ENCODE data around the gene LRP5.
A peak's percentile ranks its signal among the peaks of the same experiment; 100 is the strongest.
"Not testable (repeated sequence)": the region's sequence is repeated elsewhere in the genome, so short reads cannot be mapped to it uniquely, and the experiment has no call there.

Gene LRP5

GRCh38 chr11:68446046-68446725, 133.8 kb downstream of the LRP5 start:
- DNase-seq: no peak

- DNase-seq: peak; percentile 85
Measured at GRCh38 chr11:68447015-68447801, 134.8 kb downstream of the LRP5 start.

- not testable (repeated sequence) for DNase-seq
Measured at GRCh38 chr11:68447914-68448313, 135.5 kb downstream of the LRP5 start.

GRCh38 chr11:68448604-68449011, 136.2 kb downstream of the LRP5 start:
- DNase-seq: no peak

- DNase-seq: no peak
Measured at GRCh38 chr11:68449951-68450350, 137.6 kb downstream of the LRP5 start.

- no peak for DNase-seq
Measured at GRCh38 chr11:68450711-68451110, 138.3 kb downstream of the LRP5 start.

GRCh38 chr11:68454767-68455166, 142.4 kb downstream of the LRP5 start:
- no peak for DNase-seq

- DNase-seq: no peak
Measured at GRCh38 chr11:68455485-68455884, 143.1 kb downstream of the LRP5 start.

GRCh38 chr11:68457216-68457897, 145.0 kb downstream of the LRP5 start:
- no peak for DNase-seq

GRCh38 chr11:68457898-68458249, 145.5 kb downstream of the LRP5 start:
- no peak for DNase-seq

GRCh38 chr11:68458340-68458739, 145.9 kb downstream of the LRP5 start:
- DNase-seq: not testable (repeated sequence)

- peak; percentile 96 for DNase-seq
Measured at GRCh38 chr11:68459886-68460740, 147.7 kb downstream of the LRP5 start.

GRCh38 chr11:68460741-68461574, 148.6 kb downstream of the LRP5 start, which contains the start of gene PPP6R3:
TSS of gene PPP6R3 (plus strand) at chr11:68460752. CDS start at chr11:68537665, 76,913 bp downstream.
- no peak for DNase-seq

- DNase-seq: no peak
Measured at GRCh38 chr11:68461575-68461917, 149.2 kb downstream of the LRP5 start.

- no peak for DNase-seq
Measured at GRCh38 chr11:68463714-68464113, 151.3 kb downstream of the LRP5 start.

- no peak for DNase-seq
Measured at GRCh38 chr11:68467201-68467834, 154.9 kb downstream of the LRP5 start.

GRCh38 chr11:68468217-68468828, 155.9 kb downstream of the LRP5 start:
- DNase-seq: no peak

GRCh38 chr11:68469122-68469521, 156.7 kb downstream of the LRP5 start:
- no peak for DNase-seq

GRCh38 chr11:68469642-68470041, 157.3 kb downstream of the LRP5 start:
- DNase-seq: no peak

- DNase-seq: no peak
Measured at GRCh38 chr11:68470304-68470811, 158.0 kb downstream of the LRP5 start.

All from activated CD4-positive, alpha-beta T cell treated with anti-CD3 and anti-CD28 coated beads for 48 hours (primary cell).